AG09319 (cell line): ENCODE data around the gene PRICKLE3.

Source experiments
- DNase-seq: peaks from one replicate; pipeline ENCODE4 v3.0.0-alpha.2; 2010; ENCODE audit warnings: low read depth; ENCODE audit errors: extremely low read depth
- TF ChIP-seq, protein P1 (sequence below): IDR thresholded peaks from 2 replicates; pipeline ENCODE4 v1.5.1; 2011; ENCODE audit warnings: low read depth, mild to moderate bottlenecking, inconsistent platforms, low read length, moderate library complexity

Gene PRICKLE3

DNA sequence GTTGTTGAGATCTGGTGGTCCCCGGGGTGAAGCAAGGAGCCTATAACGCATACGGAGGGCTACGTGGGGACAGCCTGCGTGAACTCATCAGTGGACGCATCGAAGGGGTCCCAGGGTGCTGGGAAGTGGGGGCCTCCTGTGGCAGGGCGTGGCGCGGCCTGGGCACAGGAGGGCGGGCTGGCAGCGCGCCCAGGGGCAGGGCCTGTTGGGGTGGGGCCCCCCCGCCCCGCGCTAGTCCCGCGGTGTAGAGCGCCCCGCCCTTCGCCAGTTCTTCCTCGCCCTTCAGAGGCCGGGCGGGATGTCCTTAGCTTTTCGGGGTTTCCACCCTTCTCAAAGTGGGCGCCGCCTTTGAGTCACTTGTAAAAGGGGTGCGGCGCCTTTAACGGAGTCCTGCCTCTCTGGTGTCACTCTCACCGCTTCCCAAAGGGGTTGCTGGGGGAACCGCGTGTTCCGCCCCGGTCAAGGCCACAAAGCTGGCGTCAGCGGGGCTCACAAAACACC lies 13.8 kb downstream of the PRICKLE3 start:
- TF ChIP-seq, protein P1, sequence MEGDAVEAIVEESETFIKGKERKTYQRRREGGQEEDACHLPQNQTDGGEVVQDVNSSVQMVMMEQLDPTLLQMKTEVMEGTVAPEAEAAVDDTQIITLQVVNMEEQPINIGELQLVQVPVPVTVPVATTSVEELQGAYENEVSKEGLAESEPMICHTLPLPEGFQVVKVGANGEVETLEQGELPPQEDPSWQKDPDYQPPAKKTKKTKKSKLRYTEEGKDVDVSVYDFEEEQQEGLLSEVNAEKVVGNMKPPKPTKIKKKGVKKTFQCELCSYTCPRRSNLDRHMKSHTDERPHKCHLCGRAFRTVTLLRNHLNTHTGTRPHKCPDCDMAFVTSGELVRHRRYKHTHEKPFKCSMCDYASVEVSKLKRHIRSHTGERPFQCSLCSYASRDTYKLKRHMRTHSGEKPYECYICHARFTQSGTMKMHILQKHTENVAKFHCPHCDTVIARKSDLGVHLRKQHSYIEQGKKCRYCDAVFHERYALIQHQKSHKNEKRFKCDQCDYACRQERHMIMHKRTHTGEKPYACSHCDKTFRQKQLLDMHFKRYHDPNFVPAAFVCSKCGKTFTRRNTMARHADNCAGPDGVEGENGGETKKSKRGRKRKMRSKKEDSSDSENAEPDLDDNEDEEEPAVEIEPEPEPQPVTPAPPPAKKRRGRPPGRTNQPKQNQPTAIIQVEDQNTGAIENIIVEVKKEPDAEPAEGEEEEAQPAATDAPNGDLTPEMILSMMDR = no peak
- DNase-seq = no peak

DNA sequence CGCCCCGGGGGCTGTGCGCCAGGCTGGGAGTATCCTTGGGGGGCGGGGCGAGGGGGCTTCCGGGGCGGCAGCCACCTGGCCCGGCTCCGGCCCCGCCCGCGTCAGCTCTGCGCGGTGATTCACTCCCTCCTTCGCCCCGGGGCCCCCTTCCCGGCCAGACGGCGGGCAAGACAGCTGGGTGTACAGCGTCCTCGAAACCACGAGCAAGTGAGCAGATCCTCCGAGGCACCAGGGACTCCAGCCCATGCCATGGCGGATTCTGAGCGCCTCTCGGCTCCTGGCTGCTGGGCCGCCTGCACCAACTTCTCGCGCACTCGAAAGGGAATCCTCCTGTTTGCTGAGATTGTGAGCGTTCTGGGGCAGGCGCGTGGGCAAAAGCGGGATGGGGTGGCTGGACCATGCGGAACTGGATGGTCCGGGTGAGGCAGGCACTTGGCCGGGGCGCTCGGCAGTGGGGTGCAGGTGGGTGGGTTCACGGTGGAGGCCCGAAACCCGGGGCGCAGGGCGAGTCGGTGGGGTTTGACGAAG lies 14.4 kb downstream of the PRICKLE3 start, which contains the start of gene PLP2:
Gene PLP2 (plus strand): TSS at position 147 of the 528 bp plus-strand sequence. CDS start 103 bp downstream, at position 250.
- DNase-seq = no peak
- TF ChIP-seq, protein P1 = no peak

DNA sequence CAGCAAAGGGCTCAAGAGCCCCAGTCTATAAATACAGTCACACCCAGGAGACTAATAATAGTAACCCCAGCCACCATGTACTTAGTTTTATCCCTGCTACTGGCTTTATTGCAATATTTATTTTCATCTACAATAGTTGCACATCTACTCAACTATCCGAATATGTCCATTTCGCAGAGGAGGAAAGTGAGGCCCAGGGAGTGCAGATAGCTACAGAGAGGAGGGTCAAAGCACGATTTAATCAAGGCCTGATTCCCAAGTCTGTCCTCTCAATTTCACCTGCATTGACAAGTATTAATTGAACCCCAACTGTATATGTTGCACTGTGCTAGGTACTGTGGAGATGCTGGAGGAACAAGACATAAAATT lies 18.4 kb downstream of the PRICKLE3 start:
- DNase-seq = no peak
- TF ChIP-seq, protein P1 = no peak

DNA sequence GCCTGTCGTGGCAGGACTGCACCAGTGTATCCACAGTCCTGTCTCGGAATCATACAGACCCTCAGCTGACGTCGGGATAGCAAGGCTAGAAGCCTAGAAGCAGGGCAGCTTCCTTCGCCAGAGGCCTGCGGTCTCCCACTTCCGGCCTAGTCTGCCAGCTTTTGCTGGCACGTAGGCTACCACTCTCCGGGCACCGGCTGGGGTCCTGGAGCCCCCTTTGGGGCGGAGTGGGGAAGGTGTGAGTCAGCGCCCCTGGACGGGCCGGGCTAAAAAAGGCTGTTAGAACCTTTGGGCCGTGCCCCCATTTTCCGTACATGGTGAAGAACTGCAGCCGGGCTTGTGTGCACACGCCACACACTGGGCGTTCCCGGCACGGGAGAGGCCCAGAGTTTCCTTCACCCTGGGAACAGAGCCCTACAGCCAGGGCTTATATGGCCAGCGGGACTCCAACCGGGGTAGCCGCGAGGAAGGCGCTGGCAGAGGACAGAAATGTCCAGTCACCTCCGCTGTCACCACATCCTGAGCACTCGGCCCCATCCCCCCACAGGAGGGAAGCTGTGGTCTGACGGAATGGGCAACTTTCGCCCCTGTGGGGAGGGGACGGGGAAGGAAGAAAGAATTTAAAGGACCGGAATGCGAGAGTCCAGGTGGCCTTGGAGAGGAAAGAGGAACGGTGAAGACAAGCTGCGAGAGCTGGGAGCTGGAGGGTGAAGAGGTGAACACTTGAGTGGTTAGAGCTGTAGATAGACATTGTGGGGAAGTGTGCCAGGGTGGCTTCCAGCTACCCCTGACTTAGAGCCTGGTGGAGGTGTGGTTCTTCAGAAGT lies 19.0 kb downstream of the PRICKLE3 start:
- TF ChIP-seq, protein P1 = no peak
- DNase-seq = no peak

DNA sequence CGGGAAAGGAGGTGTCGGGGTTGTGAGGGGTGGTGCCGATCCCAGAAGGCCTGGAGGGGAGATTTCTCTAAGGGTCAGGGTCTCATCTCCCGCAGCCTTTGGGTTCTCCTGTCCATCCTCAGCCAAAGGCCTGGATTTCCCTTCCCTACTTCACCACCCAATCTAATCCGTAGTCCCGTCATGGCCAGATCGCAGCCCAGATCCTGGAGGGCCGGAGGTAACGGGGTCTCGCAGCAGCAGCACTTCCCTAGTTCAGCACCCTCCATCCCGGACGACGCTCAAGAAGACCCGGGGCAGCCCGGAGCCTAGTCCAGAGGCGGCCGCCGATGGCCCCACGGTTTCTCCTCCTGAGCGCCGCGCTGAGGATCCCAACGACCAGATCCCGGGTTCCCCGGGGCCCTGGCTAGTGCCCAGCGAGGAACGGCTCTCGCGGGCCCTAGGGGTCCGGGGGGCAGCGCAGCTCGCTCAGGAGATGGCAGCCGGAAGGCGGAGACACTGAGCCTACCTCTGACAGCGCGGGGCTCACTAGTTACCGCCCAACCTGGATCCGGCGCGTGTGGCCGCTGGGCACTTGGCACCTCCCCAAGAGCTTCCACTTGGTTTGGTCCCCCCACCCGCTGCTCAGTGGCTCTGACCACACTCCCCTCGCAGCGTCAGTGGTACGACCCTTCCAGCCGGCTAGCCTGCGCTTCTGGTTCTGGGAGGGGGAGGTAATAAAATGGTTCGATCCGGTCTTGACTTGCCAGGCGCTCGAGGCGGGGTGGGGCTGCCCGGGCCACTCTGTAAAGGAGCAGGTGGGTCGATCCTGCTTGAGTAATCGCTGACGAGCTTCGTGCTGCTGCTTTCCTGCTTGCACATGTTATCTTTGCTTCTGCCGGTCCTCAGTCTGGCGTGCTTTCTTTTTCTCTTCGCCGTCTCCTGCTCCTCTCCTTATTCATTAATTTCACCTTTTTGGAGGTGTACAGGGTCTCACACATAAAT lies 20.0 kb downstream of the PRICKLE3 start:
- TF ChIP-seq, protein P1 = no peak; the same call in 1 of the 2 replicates
- no peak for DNase-seq

DNA sequence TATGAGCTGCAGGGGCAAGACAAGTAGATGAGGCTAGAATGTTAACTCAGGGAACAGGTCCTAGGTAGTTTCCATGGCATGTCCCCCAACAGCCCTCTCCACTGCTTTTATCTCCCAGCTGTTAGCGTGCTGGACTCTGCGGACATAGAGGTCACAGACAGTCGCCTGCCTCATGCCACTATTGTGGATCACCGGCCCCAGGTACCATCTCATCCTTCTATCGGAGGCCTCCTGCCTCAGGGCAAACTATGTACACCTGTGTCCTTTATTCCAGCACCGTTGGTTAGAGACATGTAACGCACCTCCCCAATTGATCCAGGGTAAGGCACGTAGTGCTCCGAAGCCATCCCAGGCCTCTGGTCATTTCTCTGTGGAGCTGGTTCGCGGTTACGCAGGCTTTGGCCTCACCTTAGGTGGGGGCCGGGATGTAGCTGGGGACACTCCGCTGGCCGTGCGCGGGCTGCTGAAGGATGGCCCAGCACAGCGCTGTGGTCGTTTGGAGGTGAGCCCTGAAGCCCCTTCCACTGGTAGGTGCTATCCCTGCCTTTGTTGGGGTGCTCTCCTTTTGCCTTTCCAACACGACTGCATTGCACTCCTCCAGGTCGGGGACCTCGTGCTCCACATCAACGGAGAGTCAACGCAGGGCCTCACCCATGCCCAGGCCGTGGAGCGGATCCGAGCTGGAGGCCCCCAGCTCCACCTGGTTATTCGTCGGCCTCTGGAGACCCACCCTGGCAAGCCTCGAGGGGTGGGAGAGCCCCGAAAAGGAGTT lies 21.4 kb downstream of the PRICKLE3 start:
- TF ChIP-seq, protein P1 = no peak
- no peak for DNase-seq
